HG03565 (cell line): Measurements from ENCODE around the gene SETD4.
A peak's percentile ranks its signal among the peaks of the same experiment; 100 is the strongest.
"Not testable (repeated sequence)": the region's sequence is repeated elsewhere in the genome, so short reads cannot be mapped to it uniquely, and the experiment has no call there.

Source experiments
- ATAC-seq: cut with Tn5 transposase; IDR thresholded peaks from one replicate; pipeline ENCODE4 v1.9.1; 2021; ENCODE audit warnings: mild to moderate bottlenecking, moderate library complexity; ENCODE audit not compliant: unreplicated experiment

SETD4 gene, protein sequence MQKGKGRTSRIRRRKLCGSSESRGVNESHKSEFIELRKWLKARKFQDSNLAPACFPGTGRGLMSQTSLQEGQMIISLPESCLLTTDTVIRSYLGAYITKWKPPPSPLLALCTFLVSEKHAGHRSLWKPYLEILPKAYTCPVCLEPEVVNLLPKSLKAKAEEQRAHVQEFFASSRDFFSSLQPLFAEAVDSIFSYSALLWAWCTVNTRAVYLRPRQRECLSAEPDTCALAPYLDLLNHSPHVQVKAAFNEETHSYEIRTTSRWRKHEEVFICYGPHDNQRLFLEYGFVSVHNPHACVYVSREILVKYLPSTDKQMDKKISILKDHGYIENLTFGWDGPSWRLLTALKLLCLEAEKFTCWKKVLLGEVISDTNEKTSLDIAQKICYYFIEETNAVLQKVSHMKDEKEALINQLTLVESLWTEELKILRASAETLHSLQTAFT

DNA sequence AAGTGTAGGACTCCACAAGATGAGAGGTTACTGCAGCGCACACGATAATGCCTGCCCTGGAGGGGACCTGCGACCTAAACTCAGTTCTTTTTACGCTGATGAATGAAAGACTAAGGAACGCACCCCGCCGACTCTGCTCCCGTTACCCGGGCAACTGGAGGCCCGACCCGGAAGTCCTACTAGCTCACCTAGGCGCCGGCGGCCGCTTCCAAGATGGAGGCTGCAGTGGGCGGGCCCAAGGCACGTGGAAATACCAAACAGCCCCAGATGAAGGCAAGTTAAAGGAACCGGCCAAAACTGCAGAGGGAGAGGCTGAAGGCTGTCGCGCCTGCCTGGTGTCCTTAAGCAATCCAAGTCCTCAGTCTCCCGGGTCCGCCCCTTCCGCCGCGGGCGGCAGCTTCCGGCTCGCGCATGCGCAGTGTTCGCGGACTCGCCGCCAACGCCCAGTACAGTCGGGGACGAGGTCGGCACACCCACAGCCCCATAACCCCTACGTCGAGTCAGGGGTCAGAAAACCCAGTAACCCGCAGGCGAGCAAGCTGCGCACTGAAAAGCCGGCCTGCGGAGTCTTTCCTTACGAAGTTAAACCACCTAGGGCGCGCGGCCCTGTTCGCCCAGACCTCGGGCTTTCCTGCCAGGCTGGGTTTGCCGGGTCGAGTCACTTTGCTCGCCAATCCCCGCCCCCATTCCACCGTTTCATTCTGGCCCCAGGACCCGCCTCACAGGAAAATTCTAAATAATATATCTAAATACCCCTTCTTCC lies at the start of gene SETD4:
Gene SETD4 (minus strand): TSS at position 368 of the 763 bp plus-strand sequence. CDS start 1,638 bp downstream, outside the sequence.
- ATAC-seq: peak; percentile 80

DNA sequence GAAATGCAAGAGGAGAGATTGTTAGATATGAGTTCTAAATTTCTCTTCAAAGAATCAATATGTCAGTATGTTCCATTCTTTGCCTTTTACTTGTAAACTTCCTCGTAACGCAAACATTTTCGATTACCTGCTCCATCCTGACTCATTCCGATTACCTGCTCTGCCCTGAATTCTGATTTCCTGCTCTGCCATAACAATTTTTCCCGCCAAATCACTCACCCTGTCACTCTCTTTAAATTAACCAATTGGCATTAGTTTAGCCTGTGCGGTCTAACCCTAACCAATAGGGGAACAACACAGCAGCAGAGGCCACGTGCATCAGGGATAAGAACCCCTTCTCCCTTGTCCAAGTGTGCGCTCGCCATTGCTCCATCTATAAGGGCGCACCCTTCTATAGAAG lies 49.5 kb upstream of the SETD4 start:
- no peak for ATAC-seq

DNA sequence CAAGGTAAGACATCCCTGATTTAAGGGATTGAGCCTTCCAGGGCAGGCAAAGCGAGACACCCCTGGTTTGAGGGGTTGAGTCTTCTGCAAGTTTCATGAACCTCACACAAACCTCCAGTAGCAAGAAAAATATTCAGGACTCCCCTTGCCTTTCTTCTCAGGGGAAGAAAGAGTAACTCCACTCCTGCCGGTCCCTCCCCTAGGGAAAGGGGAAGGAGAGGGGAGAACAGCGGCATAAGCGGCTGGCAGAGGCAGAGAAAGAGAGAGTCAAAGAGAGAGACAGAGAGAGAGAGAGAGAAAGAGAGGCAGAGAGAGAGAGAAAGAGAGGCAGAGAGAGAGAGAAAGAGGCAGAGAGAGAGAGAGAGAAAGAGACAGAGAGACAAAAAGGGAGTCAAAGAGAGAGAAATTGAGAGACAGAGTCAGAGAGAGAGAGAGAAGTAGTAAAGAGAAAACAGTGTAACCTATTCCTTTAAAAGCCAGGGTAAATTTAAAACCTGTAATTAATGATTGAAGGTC lies 45.1 kb upstream of the SETD4 start:
- no peak for ATAC-seq

DNA sequence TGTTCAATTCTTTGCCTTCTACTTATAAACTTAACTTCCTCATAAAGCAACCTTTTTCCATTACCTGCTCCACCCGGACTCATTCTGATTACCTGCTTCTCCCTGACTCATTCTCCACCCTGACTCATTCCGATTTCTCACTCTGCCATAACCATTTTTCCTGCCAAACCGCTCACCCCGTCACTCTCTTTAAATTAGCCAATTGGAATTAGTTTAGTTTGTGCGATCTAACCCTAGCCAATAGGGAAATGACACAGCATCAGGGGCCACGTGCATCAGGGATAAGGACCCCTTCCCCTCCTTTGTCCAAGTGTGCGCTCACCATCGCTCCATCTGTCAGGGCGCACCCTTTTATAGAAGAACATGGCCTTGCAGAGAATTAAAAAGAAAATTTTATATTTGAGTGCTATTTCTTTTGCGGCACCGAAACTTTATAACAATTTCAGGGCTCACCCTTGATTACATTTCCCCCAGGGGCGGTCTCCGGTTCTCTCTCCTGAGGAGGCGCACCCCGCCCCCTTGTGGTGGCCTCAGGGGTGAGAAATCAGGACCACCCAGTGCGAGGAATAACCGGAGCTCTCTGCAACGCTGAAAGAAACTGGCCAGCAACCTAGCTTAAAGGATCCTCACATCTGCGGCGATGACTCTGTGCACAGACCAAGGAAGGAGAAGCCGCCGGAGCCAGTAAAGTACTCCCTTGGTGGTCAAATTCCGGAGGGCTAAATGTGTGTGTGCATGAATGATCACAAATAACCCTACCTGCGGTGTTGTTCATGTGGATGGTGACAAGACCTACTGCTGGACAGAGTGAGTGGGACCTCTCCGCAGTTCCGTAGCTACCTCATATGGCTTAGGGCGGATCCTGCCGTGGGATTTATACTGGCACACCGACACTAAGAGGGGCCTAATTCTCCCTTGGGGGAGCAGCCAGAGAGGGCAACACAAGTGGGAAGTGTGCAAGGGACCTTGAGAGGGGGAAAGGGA lies 44.3 kb upstream of the SETD4 start:
- no peak for ATAC-seq

DNA sequence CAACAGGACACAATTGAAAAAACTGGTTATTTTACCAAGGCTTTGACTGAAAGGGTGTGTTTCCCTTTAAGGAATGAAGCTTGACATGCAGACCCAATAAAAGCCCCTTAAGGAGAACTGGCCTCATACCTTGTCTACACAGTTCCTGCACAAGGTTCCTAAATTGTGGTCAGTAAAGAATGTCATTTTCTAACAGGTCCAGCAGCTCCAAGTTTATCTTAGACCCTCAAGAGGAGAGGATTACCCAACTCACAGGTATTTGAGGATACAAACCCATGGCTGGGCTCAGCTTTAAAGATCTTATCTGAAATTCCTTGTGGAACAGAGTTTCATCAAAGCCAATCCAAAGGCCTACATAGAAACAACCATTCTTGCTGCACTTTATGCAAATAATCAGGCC lies 43.1 kb upstream of the SETD4 start:
- no peak for ATAC-seq

DNA sequence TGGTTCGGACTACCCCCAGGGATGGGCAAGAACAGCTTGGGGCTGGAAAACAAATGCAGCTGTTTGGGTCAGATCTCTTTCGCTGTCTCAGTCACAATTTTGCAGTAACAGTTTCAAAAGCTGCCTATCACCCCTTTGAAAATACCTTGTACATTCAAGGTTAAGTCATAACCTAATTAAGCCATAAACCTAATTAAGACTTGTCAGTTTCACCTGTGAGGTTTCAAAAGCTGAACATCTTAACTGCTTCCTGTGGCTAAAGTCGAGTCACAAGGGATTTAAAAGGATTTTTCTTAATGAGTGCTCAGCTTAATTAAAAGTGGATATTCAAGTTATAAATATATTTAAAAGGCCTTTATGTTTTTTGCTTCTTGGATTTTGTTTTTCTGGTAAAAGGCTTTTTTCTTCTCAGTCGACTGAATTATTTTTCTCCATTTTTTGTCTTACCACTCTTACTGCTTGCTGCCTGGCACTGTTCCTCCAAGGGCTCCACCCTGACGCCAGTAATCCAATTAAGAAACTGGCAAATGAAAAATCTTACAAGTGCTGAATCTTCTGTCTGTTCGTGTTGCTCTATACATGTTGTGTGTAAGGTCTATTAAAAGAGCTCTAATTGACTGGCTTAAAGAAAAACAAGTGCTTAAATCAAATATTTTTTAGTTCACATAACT lies 40.8 kb upstream of the SETD4 start:
- no peak for ATAC-seq

DNA sequence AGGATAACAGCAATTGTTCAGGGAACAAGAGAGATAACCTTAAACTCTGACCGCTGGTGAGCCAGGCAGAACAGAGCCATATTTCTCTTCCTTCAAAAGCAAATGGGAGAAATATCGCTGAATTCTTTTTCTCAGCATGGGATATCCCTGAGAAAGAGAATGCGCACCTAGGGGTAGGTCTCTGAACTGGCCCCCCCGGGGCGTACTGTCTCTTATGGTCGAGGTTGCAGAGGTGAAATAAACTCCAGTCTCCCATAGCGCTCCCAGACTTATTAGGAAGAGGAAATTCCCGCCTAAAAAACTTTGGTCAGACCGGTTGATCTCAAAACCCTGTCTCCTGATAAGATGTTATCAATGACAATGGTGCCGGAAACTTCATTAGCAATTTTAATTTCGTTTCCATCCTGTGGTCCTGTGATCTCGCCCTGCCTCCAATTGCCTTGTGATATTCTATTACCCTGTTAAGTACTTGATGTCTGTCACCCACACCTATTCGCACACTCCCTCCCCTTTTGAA lies 39.4 kb upstream of the SETD4 start:
- not testable (repeated sequence) for ATAC-seq

DNA sequence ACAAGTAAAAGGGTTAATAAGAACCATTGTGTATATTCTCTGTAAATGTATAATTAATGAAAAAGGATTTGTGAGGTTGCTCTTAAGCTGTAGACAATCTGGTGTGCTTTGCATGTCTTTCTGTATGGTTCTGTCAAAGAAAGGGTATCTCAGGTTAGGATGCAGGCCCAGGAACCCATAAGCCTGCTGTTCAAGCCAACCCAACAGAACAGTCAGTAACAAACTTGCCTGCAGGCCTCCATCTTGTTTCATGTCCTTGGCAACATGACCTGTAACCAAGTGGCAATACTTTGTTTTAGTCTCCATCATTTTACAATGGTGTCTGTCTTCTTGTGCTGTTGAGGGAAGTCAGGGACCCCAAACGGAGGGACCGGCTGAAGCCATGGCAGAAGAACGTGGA lies 38.7 kb upstream of the SETD4 start:
- ATAC-seq: no peak

DNA sequence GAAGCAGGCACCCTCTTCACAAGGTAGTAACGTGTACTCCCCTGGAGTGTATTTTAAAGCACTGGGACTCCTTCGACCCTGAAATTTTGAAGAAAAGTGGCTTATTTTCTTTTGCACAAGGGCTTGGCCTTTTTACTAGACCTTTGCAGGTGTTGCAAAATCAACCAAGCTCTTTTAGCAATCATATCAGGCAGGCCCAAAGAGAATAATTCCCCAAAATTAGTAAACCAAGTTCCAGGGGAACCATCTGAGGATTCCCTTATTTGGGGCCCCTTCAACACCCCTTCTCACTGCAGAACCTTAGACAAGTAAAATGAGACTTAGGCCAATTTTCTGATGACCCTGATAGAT lies 37.8 kb upstream of the SETD4 start:
- ATAC-seq: no peak

DNA sequence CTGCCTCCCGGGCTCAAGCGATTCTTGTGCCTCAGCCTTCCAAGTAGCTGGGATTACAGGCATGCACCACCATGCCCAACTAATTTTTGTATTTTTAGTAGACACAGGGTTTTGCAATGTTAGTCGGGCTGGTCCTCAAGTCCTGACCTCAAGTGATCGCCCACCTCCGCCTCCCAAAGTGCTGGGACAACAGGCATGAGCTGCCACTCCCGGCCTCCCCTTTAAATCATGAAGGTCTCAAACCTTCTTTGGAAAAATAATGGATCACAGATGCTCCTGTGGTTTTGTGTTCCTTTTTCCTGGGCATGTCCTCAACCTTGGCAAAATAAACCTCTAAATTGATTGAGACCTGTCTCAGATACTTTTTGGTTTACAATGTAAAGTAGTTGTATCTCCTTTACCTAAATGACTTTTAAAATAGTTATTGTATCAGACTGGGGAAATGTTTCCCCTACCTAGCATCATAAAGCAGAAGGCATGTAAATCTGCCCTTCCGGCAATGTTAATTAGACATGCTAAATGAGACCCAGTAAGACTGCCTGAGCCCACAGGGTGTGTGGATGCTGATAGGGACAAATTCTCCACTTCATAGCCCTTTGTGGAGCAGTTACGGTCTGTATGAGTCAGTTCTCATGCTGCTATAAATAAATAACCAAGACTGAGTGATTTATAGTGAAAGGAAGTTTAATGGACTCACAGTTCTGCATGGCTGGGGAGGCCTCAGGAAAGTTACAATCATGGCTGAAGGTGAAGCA lies 37.3 kb upstream of the SETD4 start:
- ATAC-seq: peak; percentile 68

DNA sequence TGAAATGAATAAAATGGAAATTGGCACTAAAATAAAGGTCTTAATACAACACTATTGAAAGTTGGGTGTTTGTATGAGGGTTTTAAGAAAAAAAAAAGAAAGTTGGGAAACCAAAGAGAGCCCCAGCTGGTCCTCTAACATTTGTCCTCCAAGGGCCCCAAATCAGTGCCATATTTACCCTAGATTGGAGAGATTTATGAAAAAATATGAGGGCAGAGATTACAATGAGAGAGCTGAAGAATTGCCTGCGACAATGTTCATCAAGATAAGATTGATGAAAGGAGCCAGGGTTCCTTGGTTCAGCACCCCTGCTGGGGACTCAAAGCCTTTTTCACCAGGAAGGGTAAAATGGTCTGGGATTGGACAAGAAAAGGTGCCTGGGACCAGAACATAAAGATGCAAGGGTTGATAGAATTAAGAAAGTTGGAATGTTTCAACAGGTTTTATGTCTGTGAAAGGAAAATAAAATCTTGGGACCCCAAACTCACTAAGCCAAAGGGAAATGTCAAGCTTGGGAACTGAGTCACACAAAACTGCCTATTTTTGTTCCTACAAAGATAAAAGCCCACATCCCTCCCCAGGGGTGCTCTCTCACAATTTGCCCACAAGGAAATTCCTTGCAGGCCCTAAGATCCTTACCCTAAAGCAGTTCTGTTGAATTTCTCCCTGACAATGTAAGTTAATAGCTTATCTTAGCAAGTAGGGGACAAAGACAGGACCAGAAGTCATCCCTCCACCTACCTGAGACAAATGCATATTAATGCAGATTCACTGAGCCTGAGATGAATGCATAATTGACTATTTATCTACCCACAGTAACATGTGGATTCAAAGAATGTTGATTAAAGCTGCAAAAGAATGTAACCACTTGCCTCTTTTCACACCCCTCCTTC lies 36.3 kb upstream of the SETD4 start:
- no peak for ATAC-seq

DNA sequence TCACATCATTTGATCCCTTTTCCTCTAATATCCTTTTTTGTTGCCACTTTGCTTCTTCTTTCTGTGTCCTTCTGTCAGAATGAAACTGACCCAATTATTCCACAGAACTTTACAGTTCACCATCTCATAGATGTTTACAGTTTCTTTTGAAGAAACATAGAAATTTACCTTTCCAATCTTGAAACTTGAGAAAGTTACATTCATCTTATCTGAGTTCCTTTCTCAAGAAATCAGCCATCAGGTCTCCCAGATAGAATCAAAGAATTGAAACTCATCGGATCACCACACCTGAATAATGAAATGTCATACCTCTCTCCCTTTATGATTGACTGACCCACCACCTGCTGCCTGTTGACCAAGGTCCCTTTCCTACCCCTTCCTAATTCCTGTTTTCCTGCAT lies 33.2 kb upstream of the SETD4 start:
- no peak for ATAC-seq

DNA sequence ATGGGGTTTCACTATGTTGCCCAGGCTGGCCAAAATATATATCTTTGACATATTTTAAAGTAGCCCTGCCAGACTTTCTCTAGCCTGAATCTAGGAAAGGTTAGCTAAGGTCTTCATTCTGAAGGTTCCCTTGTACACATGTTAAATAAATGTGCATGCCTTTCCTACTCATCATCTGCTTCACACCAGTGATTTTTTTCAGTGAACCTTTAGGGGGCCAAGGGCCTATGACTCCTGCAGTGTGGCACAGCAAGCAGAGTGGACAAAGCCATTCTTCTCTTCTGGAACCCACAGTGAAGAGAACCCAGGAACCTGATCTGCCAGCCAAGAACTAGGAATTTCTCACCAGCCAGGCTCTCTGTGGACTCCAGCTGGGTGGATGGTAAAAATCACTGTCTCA lies 32.4 kb upstream of the SETD4 start:
- no peak for ATAC-seq

DNA sequence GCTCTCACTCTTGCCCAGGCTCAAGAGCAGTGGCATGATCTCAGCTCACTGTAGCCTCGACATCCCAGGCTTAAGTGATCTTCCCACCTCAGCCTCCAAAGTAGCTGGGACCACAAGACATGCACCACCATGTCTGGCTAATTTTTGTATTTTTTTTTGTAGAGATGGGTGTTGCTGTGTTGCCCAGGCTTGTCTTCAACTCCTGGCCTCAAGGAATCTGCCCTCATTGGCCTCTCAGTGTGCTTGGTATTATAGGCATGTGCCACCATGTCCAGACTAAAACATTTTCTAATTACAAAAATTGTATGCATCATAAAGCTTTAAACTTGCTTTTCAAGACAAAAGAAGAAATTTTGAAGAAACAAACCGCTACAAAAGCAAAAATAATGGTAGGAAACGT lies 29.6 kb upstream of the SETD4 start:
- ATAC-seq: no peak

DNA sequence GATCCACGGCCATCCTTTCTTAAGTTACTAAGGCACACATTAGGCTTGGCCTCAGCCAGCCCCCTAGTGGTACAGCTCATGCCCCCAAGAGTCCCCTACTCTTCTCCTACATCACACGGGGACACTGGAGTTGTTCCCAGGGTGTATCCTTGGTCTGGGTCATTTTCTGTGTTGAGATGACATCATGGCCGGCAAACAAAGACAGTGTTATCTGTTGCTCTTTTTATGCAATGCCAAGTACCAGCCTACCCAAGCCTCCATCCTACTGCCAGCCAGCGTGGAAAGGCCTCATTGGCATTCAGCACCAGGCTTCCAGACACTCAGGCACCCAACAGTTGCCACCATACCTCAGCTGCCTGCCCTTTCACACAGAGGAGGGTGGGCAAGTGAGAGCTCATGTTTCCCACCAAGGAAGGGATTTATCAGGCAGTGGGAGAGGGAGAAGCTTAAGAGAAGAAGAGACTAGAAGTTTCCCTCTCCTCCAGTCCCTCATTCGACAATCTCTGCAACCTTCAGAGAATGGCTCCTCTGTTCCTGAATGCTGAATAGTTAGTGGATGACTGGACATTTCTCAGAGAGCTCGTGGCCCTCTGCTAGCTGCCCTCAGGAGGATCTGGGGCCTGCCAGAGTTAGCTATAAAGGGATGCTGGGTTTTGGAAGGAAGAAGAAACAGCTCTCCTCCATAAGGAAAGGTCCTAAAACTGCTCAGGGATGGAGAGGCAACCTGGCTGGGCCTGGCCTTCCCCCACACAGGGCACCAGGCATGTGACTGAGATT lies 27.2 kb upstream of the SETD4 start:
- no peak for ATAC-seq

DNA sequence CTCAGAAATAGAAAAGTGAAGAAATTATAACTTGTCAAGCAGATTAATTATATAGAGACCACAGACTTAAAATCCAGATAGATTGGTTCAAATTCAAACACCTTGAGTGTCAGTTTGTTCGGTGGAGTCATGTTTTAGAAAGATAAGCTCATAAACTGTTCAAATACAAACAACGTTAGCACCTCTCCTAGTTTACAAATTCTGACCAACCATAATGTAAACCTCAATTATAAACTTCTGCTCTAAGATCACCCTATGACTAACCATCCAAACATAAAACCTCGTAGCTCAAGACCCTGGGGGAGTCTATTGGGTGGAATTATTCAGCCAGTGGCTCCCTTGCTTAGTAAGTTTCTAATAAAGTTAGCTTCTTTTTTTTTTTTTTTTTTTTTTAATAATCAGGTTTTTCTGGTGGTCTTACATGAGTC lies 21.9 kb upstream of the SETD4 start:
- no peak for ATAC-seq

DNA sequence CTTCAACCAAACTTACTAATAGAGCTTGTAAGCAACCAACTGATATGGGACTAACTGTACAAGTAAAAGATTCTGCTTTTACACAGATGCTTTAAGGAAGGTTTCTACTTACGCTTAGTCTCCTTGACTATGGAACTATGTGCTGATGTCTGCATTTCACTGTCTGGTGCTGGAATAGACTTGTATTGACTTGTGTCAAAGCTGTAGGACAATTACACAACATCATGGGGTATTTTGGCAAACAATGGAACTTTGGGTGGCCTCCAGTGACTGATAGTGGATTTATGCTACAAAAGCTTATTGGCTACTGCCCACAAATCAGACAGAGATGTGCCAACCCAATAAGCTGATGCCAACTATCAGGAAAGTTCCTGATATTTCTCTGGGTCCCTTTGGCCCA lies 20.1 kb upstream of the SETD4 start:
- no peak for ATAC-seq

DNA sequence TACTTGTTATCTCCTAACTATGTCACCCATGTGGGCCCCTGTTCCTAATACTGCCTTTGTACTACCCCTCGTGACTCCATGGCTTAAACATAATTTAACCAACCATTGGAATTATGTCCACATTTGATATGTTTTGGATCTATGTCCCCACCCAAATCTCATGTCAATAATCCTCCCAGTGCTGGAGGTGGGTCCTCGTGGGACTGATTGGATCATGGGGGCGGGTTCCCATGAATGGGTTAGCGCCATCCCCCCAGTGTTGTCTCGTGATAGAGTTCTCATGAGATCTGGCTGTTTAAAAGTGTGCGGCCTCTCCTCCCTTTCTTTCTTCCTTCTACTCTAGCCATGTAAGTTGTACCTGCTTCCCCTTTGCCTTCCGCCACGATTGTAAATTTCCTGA lies 19.3 kb upstream of the SETD4 start:
- ATAC-seq: no peak
